ENCODE data around the gene PPTC7.
"Not testable (repeated sequence)": the region's sequence is repeated elsewhere in the genome, so short reads cannot be mapped to it uniquely, and the experiment has no call there.

PPTC7 gene

DNA sequence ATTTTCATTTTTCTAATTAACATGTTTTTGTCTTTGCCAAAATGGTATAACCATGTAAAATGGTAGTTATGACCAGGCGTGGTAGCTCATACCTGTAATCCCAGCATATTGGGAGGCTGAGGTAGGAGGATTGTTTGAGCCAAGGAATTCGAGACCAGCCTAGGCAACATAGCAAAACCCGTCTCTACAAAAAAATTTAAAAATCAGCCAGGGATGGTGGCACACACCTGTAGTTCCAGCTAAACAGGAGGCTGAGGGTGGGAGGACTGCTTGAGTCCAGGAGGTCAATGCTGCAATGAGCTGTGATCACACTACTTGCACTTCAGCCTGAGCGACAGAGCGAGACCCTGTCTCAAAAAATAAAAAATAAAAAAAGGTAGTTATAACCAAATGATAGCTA, 23.1 kb downstream of the PPTC7 start:
- no peak for DNase-seq

DNA sequence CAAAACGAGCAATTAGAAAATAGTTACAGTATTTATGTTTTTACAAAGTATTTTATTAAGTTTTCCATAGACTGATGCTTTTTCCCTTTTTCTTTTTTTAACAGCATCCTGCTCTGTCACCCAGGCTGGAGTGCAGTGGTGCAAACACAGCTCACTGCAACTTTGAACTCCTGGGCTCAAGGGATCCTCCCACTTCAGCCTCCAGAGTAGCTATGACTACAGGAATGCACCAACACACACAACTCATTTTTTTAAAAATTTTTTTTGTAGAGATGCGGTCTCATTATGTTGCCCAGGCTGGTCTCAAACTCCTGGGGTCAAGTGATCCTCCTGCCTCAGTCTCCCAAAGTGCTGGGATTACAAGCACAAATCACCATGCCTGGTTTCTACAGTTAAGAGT, 24.2 kb downstream of the PPTC7 start:
- DNase-seq: not testable (repeated sequence)

DNA sequence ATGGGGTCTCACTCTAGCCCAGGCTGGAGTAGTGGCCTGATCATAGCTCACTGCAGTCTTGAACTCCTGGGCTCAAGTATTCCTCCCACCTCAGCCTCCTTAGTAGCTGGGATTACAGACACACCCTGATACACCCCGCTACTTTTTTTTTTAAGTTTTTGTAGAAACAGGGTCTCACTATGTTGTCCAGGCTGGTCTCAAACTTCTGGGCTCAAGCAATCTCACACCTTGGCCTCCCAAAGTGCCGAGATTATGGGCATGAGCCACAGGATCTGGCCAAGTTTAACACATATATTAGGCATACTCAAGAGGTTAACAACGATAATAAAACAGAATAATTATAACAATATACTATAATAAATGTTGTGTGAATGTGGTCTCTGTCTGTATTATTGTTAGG, 25.8 kb downstream of the PPTC7 start:
- no peak for DNase-seq

DNA sequence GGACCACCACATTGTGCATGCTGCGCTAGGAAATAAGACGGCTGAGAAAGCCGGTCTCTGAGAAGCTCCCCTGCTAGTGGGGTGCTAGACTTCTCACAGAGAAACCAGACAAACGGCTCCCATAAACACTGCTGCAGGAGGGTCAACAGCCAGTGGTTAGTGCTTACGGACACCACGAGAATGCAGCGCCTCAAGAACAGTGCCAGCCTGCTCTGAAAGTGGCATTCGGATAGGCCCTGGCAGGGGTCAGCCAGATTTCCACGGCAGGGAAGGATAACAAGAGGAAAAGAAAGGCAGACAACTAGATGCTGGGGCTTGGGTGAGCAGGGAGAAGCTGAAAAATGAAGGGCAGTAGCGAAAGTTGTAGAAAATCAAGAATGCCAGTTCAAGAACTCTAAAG, 26.4 kb downstream of the PPTC7 start:
- DNase-seq: no peak

DNA sequence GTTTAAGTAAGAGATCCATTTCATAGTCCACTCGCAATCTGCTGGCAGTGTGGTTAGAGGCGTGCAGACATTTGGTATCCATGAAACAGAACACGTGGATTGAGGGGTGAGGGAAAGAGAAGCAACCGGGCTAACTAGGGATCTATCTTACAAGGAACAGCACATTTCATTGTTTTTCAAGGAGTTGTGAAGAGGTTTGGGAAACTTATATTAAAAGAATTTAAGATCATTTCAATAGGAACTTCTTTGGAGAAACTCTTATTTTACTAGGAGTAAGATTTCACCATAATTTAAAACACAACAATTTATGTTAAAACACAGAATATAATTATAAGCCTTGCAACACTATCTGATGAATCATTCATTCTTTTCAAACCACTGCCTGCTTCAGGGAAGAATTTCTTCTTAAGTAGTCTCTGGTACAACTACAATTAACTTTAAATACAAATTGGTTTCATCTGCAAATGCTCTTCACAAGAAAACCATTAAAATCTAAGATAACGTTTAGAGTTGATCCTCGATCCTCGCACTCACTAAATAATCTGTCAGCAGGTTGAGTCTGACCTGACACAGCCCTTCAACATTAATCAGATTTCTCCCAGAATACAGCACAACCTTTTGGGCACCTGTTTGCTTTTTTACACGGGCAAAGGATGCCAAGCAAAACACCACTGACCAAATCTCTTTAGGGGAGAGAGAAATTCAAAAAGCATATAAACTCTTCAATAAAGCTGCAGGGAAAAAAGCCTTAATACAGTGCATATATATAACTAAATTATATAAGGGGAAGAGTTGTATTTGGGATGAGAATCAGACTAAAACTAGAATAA, 27.3 kb downstream of the PPTC7 start:
- DNase-seq: no peak

DNA sequence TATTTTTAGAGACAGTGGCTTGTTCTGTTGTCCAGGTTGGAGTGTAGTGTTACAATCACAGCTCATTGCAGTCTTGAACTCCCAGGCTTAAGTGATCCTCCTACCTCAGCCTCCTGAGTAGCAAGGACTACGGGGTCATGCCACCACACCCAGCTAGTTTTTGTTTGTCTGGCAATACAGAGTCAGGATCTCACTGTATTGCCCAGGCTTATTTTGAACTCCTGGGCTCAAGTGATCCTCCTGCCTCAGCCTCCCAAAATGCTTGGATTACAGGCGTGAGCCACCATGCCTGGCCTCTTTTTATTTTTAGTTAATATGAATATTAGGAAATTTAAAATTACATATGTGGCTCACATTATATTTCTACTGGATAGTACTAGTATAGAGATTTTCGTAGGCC, 28.9 kb downstream of the PPTC7 start:
- DNase-seq: no peak

DNA sequence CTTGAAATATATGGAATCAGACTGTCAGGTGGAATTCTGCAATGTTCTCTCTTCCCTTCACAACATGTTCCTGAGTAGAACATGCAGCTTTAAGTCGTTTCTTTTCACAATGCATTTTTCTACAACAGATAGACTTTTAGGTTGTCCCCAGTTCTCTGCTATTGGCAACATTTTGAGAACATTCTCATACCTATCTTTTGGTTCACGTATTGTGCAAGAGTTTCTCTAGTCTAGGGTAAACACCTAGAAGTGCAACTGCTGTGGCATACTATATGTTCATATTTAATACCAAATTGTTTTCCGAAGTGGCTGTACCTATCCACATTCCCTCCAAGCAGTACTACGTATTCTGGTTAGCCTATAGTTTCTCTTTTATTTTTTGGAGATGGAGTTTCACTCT, 32.1 kb downstream of the PPTC7 start:
- DNase-seq: no peak

DNA sequence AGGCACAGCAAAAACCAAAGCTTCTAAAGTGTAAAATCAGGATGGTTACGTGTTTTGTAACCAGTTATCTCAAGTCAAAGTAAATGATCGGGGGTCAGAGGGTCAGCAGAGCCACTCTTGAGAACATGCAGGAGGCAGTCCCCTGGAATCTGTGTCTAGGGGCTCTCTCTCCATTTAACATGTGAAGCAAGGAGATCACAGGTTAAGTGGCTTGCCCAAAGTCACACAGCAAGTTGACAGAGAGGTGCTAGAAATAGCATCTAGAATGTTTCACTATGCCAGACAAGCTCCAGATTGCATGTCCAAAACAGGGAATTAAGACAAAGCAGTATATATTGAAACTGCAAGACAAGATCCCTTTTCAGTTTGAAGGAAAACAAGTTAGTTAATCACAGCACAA, 33.4 kb downstream of the PPTC7 start:
- no peak for DNase-seq

- DNase-seq: no peak
Measured at GRCh38 chr12:110548678-110549077, 34.4 kb downstream of the PPTC7 start.

- DNase-seq: no peak
Measured at GRCh38 chr12:110547090-110547489, 36.0 kb downstream of the PPTC7 start.

DNA sequence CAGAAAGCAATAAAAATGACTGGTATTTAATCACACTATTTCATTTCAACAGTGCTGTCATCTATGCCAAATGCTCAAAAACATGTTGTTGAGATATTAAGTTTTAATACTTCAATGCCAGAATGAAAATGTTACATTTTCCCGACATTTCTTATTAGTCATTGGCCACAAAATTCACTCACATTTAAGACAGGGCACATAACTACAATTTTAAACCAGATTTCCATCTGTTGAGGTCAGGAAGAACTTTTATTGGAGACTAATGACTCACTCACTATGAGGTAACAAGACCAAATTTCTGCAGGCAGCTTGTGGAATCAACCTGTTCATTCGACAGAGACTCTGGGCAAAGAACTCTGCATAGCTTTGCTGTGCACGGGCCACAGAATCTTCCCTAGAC, 36.8 kb downstream of the PPTC7 start:
- DNase-seq: no peak

GRCh38 chr12:110545812-110546211, 37.3 kb downstream of the PPTC7 start:
- no peak for DNase-seq

DNA sequence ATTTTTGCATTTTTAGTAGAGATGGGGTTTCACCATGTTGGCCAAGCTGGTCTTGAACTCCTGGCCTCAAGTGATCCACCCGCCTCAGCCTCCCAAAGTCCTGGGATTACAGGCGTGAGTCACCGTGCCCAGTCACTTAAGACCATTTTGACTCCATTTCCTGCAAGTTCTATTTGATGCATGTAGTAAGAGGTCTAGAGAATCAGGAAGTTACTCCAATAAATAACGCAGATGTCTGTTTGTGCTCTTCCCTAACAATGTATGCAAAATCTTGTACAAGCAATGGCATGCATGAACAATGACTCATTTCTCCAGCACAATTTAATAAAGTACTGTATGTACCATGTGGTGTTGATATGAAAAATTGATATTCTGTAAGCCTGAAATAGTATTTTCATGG, 37.9 kb downstream of the PPTC7 start:
- DNase-seq: not testable (repeated sequence)

- DNase-seq: no peak
Measured at GRCh38 chr12:110543965-110544364, 39.2 kb downstream of the PPTC7 start.

- DNase-seq: no peak
Measured at GRCh38 chr12:110543252-110543959, 39.7 kb downstream of the PPTC7 start.

- DNase-seq: no peak
Measured at GRCh38 chr12:110540048-110540447, 43.1 kb downstream of the PPTC7 start.

- no peak for DNase-seq
Measured at GRCh38 chr12:110538869-110539622, 44.1 kb downstream of the PPTC7 start.

DNA sequence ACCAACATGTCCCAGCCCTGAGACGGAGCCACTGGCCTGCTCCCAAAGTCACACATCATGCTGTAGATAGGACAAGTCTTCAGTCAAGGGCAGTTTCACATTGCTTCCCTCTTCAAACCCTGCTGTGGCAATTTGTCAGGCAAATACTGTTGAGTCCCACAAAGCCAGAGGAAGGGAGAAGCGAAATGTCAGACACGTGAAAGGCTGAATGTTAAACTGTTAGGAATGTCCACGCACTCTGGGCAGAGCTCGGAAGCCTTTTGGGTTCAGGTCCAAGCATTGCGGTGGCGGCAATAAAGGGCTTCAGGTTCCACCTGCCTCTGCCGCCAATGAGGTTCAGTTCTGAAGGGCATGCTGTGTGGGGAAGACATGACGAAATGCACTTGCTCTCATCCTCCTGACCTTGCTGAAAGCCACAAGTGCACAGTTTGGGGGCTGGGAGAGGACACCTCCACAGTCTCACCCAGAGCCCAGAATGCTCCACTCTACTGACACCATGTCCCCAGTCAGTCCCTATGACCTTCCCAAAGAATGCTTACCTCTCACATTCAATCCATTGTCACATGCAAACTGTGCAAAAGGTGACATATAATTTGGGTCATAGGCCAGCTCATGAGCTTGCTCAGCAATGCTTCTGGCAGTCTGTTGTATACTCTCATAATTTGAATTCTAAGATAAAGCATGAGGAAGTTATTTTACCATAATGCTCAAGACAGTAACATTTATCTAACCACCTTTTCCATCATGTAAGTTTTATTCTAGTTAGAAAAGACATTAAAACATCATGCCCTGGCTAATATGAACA, 45.3 kb downstream of the PPTC7 start:
- DNase-seq: no peak

DNA sequence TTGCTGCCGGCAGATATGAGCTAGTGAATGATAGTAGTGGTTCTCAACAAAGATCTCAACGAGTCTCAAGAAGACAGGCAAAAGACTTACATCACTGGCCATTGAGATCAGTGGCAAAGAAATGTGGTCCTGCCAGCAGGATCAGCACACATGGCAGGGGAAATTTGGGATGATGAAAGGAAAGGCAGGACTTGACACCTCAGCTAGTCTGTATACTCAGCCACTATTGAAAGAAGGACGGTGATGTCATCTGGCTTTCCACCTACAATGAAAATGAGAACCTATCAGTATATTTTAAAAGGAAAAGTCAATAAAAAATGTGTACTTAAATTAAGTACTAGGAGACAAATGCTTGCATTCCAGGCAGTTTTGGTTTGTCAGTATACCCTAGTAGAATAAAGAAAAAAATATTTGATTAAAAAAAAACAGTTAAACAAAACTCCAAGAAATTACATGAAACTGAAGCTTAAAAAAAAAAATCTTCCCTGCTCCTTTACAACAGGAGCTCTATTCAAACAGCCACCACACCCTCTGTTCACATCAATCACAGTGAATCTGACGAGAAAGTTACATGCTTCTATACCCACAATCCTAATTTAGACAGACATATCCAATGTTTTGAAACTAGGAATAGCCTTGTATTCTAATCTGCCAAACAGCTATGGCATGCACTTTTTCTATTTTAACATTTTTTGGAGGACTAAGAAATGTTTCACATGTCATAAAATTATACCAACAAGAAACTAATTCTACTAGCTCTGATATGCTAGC, 46.1 kb downstream of the PPTC7 start:
- no peak for DNase-seq

DNA sequence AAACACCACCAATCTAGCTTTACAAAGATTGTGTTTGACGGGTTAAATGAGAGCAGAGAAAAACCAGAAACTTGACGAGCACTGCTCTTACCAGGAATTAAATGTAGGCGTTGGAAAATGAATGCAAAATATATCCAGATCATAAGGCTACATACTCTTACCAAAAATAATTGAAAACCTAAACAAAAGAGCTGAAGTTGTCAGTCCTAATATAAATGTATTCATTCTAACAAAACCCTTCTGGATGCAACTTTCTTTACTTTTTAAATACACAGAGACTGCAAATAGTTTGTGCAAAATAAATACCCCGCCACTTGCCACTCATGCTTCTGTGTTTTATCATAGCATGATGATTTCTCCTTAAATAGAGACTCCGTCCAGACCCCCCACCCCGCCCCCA, 48.3 kb downstream of the PPTC7 start:
- DNase-seq: no peak

- no peak for DNase-seq
Measured at GRCh38 chr12:110533607-110534006, 49.5 kb downstream of the PPTC7 start.

DNA sequence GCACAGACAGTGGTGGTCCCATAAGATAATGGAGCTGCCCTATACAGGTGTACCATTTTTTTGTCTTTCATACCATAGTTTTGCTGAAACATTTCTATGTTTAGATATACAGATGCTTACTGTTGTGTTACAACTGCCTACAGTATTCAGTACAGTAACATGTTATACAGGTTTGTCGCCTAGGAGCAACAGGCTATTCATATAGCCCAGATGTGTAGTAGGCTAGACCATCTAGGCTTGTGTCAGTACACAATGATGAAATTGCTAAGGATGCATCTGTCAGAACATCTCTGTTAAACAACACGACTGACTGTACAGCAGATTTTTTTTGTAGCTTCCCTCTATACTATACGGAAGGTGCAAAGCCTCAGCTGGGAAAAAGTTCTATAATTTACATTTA, 50.5 kb downstream of the PPTC7 start:
- no peak for DNase-seq
